GM12864 (cell line): ENCODE results near the gene NKX2-8.

Experiments
- DNase-seq: peaks from one replicate; pipeline ENCODE4 v3.0.0-alpha.2; 2011; ENCODE audit warnings: low read depth
- H3K4me3 ChIP-seq: 2 replicates; pipeline ENCODE4 v1.5.1; 2011; ENCODE audit warnings: mild to moderate bottlenecking, low read depth, low read length, control low read depth
- CTCF ChIP-seq: IDR thresholded peaks from 2 replicates; pipeline ENCODE4 v1.5.1; 2011; ENCODE audit warnings: low read depth, mild to moderate bottlenecking, moderate library complexity, low read length, control low read depth, inconsistent platforms; ENCODE audit errors: missing control alignments

NKX2-8 gene

GRCh38 chr14:36582011-36582873 lies at the start of gene NKX2-8:
TSS of gene NKX2-8 (minus strand) at chr14:36582614. CDS start at chr14:36582389, 225 bp downstream.
- DNase-seq: no peak
- TF ChIP-seq CTCF: no peak
- H3K4me3 ChIP-seq: no peak within 1 kb of the TSS

GRCh38 chr14:36627981-36628380 lies 45.6 kb upstream of the NKX2-8 start:
- H3K4me3 ChIP-seq: no peak overlapping the region
- no peak for DNase-seq
- TF ChIP-seq CTCF: no peak

- DNase-seq: no peak
- H3K4me3 ChIP-seq: no peak overlapping the region
- TF ChIP-seq CTCF: no peak
Observed at GRCh38 chr14:36626151-36626550, 43.7 kb upstream of the NKX2-8 start.

GRCh38 chr14:36625436-36625835 lies 43.0 kb upstream of the NKX2-8 start:
- no peak overlapping the region for H3K4me3 ChIP-seq
- TF ChIP-seq CTCF: no peak
- DNase-seq: no peak

GRCh38 chr14:36625014-36625413 lies 42.6 kb upstream of the NKX2-8 start:
- no peak overlapping the region for H3K4me3 ChIP-seq
- DNase-seq: no peak
- no peak for TF ChIP-seq CTCF

- DNase-seq: no peak
- no peak overlapping the region for H3K4me3 ChIP-seq
- TF ChIP-seq CTCF: no peak
Observed at GRCh38 chr14:36619853-36620252, 37.4 kb upstream of the NKX2-8 start.

GRCh38 chr14:36619131-36619530 lies 36.7 kb upstream of the NKX2-8 start:
- no peak overlapping the region for H3K4me3 ChIP-seq
- DNase-seq: no peak
- TF ChIP-seq CTCF: no peak
